NCI-H446 treated with DMSO at 0.1 percent for 48 hours (cell line): ENCODE results near the gene FRMD4B.
"Not testable (repeated sequence)": the region's sequence is repeated elsewhere in the genome, so short reads cannot be mapped to it uniquely, and the experiment has no call there.

Experiments used
- DNase-seq: peaks from one replicate; lab custom pipeline; 2025; lab: John Stamatoyannopoulos, UW

Gene FRMD4B

DNA sequence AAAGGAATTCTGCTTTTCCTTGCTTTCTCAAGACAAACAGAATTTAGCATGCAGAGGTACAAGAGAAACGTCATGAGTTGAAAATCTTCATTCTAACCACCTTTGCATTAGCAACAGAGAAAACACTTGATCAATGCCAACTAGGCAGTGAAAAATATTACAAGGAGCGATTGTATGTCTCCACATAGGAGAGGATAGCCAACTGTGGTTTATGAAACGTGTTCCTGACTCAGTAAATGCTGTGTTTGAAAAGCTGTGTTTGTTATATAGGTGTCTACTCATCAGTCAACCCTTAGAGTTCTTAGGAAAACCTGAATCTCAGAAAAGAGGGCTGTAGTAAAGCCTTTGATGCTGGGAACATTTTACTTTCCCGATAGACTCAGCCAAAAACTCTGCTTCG lies 102.4 kb downstream of the FRMD4B start:
- DNase-seq = no peak

GRCh38 chr3:69282181-69282580 lies 103.7 kb downstream of the FRMD4B start:
- DNase-seq = no peak

DNA sequence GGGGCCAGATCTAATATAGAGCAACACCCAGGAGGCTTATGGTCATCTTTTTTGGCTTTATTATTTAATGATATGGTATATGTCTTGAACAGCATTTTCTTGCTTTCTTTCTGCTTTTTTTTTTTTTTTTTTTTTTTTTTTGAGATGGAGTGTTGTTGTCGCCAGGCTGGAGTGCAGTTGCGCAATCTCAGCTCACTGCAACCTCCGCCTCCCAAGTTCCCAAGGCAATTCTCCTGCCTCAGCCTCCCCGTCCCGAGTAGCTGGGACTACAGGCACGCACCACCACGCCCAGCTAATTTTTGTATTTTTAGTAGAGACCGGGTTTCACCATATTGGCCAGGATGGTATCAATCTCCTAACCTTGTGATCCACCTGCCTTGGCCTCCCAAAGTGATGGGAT lies 108.5 kb downstream of the FRMD4B start:
- not testable (repeated sequence) for DNase-seq

GRCh38 chr3:69276884-69277283 lies 109.0 kb downstream of the FRMD4B start:
- DNase-seq = no peak

DNA sequence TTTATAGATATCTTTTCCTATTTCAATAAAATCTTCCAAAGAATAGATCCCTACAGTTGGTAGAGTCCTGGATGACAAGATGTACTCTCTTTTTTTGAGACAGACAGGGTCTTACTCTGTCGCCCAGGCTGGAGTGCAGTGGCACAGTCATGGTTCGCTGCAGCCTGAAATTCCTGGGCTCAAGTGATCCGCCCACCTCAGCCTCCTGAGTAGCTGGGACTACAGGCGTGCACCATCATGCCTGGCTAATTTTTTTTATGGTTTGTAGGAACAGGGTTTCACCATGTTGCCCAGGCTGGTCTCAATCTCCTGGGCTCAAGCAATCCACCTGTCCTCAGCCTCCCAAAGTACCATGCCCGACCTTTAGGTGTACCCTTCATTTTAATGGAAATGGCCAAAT lies 109.7 kb downstream of the FRMD4B start:
- not testable (repeated sequence) for DNase-seq

DNA sequence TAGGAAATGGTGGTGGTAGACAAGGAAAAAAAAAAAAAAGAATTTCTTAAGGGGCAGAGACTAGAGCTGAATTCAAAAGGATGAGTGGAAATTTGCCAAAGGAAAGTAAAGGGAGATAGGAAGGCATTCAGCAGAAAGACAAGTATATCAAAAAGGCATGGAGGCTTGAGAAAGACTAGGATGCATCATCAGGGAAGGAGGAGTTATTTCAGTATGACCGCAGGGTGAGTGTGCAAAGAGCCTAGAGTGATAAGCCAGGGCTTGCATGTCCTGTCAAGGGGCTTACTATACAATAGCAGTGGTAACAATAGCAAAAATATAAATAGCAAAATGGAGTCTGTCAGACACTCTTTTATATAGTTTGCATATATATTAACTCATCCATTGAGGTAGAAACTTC lies 112.0 kb downstream of the FRMD4B start:
- DNase-seq = no peak

- DNase-seq = no peak
These were observed 113.3 kb downstream of the FRMD4B start for GRCh38 chr3:69272556-69272955.

GRCh38 chr3:69271098-69271497 lies 114.8 kb downstream of the FRMD4B start:
- DNase-seq = no peak

GRCh38 chr3:69266585-69266984 lies 119.3 kb downstream of the FRMD4B start:
- no peak for DNase-seq

DNA sequence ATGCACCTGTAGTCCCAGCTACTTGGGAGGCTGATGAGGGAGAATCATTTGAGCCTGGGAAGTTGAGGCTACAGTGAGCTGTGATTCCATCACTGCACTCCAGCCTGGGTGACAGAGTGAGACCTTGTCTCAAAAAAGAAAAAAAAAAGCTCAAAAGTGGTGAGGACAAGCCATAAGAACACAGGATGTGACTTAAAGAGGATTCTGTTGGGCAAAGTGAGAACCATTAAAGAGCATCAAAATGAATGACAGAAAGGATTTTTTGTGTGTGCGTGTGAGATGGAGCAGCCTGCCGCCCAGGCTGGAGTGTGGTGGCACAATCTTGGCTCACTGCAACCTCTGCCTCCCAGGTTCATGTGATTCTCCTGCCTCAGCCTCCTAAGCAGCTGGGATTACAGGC lies 119.8 kb downstream of the FRMD4B start:
- not testable (repeated sequence) for DNase-seq

- not testable (repeated sequence) for DNase-seq
These were observed 125.0 kb downstream of the FRMD4B start for GRCh38 chr3:69260843-69261405.

GRCh38 chr3:69260216-69260787 lies 125.6 kb downstream of the FRMD4B start:
- no peak for DNase-seq

DNA sequence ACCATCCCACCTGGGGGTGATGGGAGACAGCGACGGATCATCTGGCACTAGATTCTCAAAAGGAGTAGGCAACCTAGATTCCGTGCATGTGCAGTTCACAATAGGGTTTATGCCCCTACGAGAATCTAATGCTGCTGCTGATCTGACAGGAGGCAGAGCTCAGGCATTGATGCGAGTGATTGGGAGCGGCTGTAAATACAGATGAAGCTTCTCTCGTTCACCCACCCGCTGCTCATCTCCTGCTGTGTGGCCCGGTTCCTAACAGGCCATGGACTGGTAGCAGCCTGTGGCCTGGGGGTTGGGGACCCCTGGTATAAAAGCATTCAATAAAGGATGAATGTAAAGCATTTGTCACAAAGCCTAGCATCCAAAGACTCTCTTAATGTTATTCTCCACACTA lies 126.8 kb downstream of the FRMD4B start:
- DNase-seq = no peak

GRCh38 chr3:69255928-69256327 lies 130.0 kb downstream of the FRMD4B start:
- DNase-seq = no peak

GRCh38 chr3:69254351-69254750 lies 131.5 kb downstream of the FRMD4B start:
- DNase-seq = no peak

- no peak for DNase-seq
These were observed 133.3 kb downstream of the FRMD4B start for GRCh38 chr3:69252631-69253030.

- no peak for DNase-seq
These were observed 133.7 kb downstream of the FRMD4B start for GRCh38 chr3:69252141-69252540.

DNA sequence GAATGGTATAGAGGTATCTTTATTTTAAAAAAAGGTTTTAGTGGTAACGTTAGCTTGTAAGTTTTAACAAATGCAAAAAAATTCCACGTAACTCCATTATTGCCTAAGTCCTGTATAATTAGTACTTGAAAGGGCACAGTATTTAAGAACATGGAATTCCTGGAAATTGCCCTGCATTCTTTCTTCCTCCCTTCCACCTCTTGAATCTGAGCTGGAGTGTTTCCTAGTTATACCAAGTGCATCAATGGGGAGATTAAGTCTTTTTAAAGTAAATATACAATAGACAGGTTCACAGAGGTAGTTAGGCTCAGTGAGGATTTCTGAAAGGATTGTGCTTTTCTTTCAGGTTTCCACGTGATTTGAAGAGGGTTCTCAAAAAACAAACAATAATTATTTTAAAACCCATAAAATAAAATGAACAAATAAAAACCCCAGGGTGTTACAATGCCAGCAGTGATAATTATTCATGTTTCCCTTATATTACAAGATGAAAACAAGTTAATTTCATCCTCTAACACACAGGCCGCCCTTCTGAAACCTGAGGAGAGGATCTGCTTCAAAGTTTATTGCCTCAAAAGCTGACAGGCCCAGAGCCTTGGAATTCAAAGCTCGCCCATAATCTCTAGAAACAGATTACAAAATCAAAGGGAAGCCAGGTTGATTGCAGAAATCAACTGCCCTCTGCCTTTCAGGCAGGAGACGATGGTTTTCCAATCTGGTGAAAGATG lies 134.6 kb downstream of the FRMD4B start:
- no peak for DNase-seq

GRCh38 chr3:69250014-69250413 lies 135.9 kb downstream of the FRMD4B start:
- no peak for DNase-seq

- no peak for DNase-seq
These were observed 136.9 kb downstream of the FRMD4B start for GRCh38 chr3:69249001-69249400.

- no peak for DNase-seq
These were observed 137.5 kb downstream of the FRMD4B start for GRCh38 chr3:69248436-69248835.

GRCh38 chr3:69246612-69247011 lies 139.3 kb downstream of the FRMD4B start:
- no peak for DNase-seq

DNA sequence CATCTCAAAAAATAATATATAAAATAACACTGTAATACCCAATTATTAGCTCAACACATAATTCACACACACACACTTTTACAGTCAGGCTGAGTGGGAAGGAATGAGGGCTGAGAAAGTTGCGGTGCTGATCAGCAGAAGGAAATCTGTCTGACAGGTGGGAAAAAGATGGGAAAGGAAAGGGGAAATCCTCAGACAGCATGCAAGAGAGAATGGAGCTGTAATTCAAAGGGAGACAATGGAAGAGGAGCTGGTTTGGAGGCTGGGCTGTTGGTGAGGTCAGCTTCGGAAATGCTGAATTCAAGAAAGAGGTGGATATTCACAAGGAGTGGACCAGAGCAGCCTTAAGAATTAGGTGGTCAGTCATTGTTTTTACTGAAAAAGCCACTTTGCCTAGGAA lies 141.8 kb downstream of the FRMD4B start:
- DNase-seq = no peak

- DNase-seq = no peak
These were observed 144.1 kb downstream of the FRMD4B start for GRCh38 chr3:69241769-69242168.
